Keratinocyte (primary cell): ENCODE measurements around the gene ZNF559. TPM values are rescaled to one million over a fixed set of nuclear protein-coding genes. Genes with fewer than 3 reads are reported as not detected.

Source experiments
- DNase-seq: peaks from one replicate; pipeline ENCODE4 v3.0.0-alpha.2; 2011; ENCODE audit warnings: low read depth, missing footprints, low spot score
- FAIRE-seq: peaks from 2 replicates; lab custom pipeline; 2011; peaks lifted over from hg19 to GRCh38; lab: Jason Lieb, UNC
- H2AFZ ChIP-seq: 2 replicates; pipeline ENCODE4 v1.6.0; 2012; ENCODE audit warnings: low read length, control low read depth, inconsistent platforms; ENCODE audit not compliant: control insufficient read depth
- H3K27ac ChIP-seq: 2 replicates; pipeline ENCODE4 v1.5.1; 2011; ENCODE audit warnings: low read length; ENCODE audit not compliant: control insufficient read depth, insufficient read depth
- H3K27me3 ChIP-seq: 3 replicates; pipeline ENCODE4 v1.6.0; 2011; ENCODE audit warnings: low read length; ENCODE audit not compliant: control insufficient read depth, insufficient read depth; ENCODE audit errors: extremely low read depth
- H3K36me3 ChIP-seq, 2 experiments: 2 replicates in 1 of 2; 3 replicates in 1 of 2; pipeline ENCODE4 v1.5.1; 2011; ENCODE audit warnings: low read length in 2 of 2, mild to moderate bottlenecking in 1 of 2; ENCODE audit not compliant: control insufficient read depth in 2 of 2, insufficient read depth in 2 of 2; ENCODE audit errors: extremely low read depth in 1 of 2
- H3K4me1 ChIP-seq: 3 replicates; pipeline ENCODE4 v1.5.1; 2011; ENCODE audit warnings: low read length; ENCODE audit not compliant: control insufficient read depth, insufficient read depth; ENCODE audit errors: extremely low read depth
- H3K4me2 ChIP-seq: 3 replicates; pipeline ENCODE4 v1.6.0; 2011; ENCODE audit warnings: low read depth, low read length; ENCODE audit not compliant: control insufficient read depth, insufficient read depth; ENCODE audit errors: extremely low read depth
- H3K4me3 ChIP-seq, 3 experiments: fragments of 200-600 bp in 1 of 3; sonication (generic) in 1 of 3; 2 replicates in 2 of 3; 3 replicates in 1 of 3; pipeline ENCODE4 v1.5.1; 2011 to 2016; ENCODE audit warnings: low read length in 3 of 3, mild to moderate bottlenecking in 3 of 3, control low read depth in 2 of 3, inconsistent platforms in 1 of 3, low read depth in 1 of 3, mixed read lengths in 1 of 3, mixed run types in 1 of 3, moderate library complexity in 1 of 3; ENCODE audit not compliant: control insufficient read depth in 2 of 3, insufficient read depth in 2 of 3; ENCODE audit errors: extremely low read depth in 1 of 3
- H3K79me2 ChIP-seq: 2 replicates; pipeline ENCODE4 v1.6.0; 2012; ENCODE audit warnings: low read length; ENCODE audit not compliant: control insufficient read depth, insufficient read depth
- H3K9ac ChIP-seq: 3 replicates; pipeline ENCODE4 v1.6.0; 2011; ENCODE audit warnings: low read length; ENCODE audit not compliant: control insufficient read depth, insufficient read depth; ENCODE audit errors: extremely low read depth
- H3K9me1 ChIP-seq: 3 replicates; pipeline ENCODE4 v1.6.0; 2011; ENCODE audit warnings: low read length; ENCODE audit not compliant: control insufficient read depth, insufficient read depth; ENCODE audit errors: extremely low read depth
- H3K9me3 ChIP-seq: 2 replicates; pipeline ENCODE4 v1.5.1; 2012; ENCODE audit warnings: low read depth, low read length; ENCODE audit not compliant: control insufficient read depth
- H4K20me1 ChIP-seq: 3 replicates; pipeline ENCODE4 v1.6.0; 2011; ENCODE audit warnings: low read length; ENCODE audit not compliant: control insufficient read depth, insufficient read depth; ENCODE audit errors: extremely low read depth
- EZH2 ChIP-seq: IDR thresholded peaks from one replicate; pipeline ENCODE4 v1.6.1; 2012; ENCODE audit warnings: inconsistent platforms, mild to moderate bottlenecking, low read length, moderate library complexity
- dilution Hi-C: fragments of 300-500 bp; cut with MboI; formaldehyde crosslinking; loops from one replicate; pipeline ENCODE4 v1.7.0; 2020; ENCODE audit warnings: low sequenced_read_pairs; ENCODE audit not compliant: extremely low pct_ligation_motif_present
- polyA plus RNA-seq, 5 experiments: library from polyadenylated mRNA; depleted of rRNA in 3 of 5; stranded (reverse) in 3 of 5; stranded (forward) in 1 of 5; unstranded in 1 of 5; fragments of >200 nt; gene quantifications; 1 replicate in 1 of 5; 2 replicates in 3 of 5; 3 replicates in 1 of 5; pipeline versions ENCODE4 v1.2.1 to v1.2.3, GENCODE V29; 2011 to 2012; ENCODE audit warnings: missing spikeins in 2 of 5, low read depth in 1 of 5, low replicate concordance in 1 of 5
- TF ChIP-seq, protein P1 (sequence below), 3 experiments: IDR thresholded peaks in 1 of 3; conservative IDR thresholded peaks in 1 of 3; optimal IDR thresholded peaks in 1 of 3; 2 replicates in 2 of 3; 3 replicates in 1 of 3; pipeline versions ENCODE3 to v1.5.1; 2011; ENCODE audit warnings: low read length in 3 of 3, mild to moderate bottlenecking in 3 of 3, moderate library complexity in 2 of 3, control low read depth in 1 of 3, inconsistent platforms in 1 of 3; ENCODE audit not compliant: insufficient read depth in 2 of 3; ENCODE audit errors: extremely low read depth in 1 of 3

The ZNF559 gene
- polyA plus RNA-seq, 1 donor (not counting 4 experiments of a cell fraction or from before 2014, with no cell fraction given), result 12.8 TPM

DNA sequence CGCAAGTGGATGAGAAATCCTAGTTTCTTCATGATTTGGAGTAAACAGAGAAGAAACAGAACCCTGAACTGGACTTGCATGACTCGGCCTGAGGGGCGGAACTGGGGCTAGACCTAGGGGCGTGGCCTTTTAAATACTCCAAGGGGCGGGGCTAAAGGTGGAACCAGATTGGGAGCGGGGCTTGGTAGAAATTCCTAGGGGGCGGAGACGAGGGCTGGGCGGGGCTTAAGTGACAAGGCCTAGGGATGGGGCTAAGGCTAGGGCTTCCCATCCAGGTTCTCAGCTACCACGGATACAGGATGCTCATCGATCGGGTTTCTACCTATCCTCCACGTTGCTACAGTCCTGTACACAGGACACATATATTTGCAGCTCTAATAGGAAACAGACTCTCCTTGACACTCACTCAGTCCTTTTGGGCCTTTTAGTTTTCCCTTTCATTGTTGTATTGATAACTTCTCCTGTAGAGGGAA, 14.0 kb upstream of the ZNF559 start:
- Histone ChIP-seq H3K9ac (peak overlapping the region; percentile 89), H4K20me1 (no peaks in the 10 kb centered on the region), H3K27ac (peak overlapping the region; percentile 82), H3K27me3 (no peaks in the 10 kb centered on the region), H3K4me1 (peaks cover 11% of the 10 kb centered on the region), H3K9me3 (no peaks in the 10 kb centered on the region), H2AFZ (peak overlapping the region; percentile 100), H3K4me2 (peak overlapping the region; percentile 70), H3K36me3 (peaks cover 0 to under 1% of the 10 kb centered on the region in 2 experiments), H3K4me3 (peak overlapping the region; percentile 58 to 95 (median 91)), H3K9me1 (no peaks in the 10 kb centered on the region), H3K79me2 (peaks cover 19% of the 10 kb centered on the region)
- dilution Hi-C loops, result no loop called here
- peak; percentile 87 for FAIRE-seq
- no peak for TF ChIP-seq EZH2
- TF ChIP-seq, protein P1, sequence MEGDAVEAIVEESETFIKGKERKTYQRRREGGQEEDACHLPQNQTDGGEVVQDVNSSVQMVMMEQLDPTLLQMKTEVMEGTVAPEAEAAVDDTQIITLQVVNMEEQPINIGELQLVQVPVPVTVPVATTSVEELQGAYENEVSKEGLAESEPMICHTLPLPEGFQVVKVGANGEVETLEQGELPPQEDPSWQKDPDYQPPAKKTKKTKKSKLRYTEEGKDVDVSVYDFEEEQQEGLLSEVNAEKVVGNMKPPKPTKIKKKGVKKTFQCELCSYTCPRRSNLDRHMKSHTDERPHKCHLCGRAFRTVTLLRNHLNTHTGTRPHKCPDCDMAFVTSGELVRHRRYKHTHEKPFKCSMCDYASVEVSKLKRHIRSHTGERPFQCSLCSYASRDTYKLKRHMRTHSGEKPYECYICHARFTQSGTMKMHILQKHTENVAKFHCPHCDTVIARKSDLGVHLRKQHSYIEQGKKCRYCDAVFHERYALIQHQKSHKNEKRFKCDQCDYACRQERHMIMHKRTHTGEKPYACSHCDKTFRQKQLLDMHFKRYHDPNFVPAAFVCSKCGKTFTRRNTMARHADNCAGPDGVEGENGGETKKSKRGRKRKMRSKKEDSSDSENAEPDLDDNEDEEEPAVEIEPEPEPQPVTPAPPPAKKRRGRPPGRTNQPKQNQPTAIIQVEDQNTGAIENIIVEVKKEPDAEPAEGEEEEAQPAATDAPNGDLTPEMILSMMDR (optimal IDR thresholded peaks at IDR 0.05 in 1 of 3, IDR thresholded peaks at IDR 0.05 in 1 of 3, conservative IDR thresholded peaks at IDR 0.05 in 1 of 3; ENCODE audit: extremely low read depth in 1 of 3, insufficient read depth in 2 of 3, low read length in 3 of 3), result no peak
- peak; percentile 70 for DNase-seq

DNA sequence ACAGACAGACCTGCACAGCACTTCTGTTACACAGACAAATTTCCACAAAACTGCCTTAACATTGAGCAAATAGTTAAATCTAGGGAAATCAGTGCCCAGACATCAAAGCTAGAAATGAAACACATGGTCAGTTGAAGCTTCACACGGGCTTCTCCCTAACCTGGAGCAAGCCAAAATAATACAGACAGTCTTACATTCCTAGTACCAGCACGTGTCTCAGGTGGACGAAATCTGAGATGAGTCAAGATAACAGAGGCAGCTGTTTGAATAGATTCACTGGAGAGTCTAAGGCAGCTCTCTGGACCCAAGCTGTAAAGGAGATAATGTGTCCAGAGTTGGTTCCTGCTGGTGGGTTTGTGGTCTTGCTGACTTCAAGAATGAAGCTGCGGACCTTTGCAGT, 10.2 kb upstream of the ZNF559 start:
- Histone ChIP-seq H3K4me3 (no peak overlapping the region), H3K36me3 (no peaks in the 10 kb centered on the region), H3K27me3 (no peaks in the 10 kb centered on the region), H3K4me2 (no peak overlapping the region), H3K4me1 (no peaks in the 10 kb centered on the region), H3K9me3 (no peaks in the 10 kb centered on the region), H2AFZ (no peak overlapping the region), H3K79me2 (peaks cover 2% of the 10 kb centered on the region), H4K20me1 (no peaks in the 10 kb centered on the region), H3K27ac (no peak overlapping the region), H3K9me1 (no peaks in the 10 kb centered on the region), H3K9ac (no peak overlapping the region)
- no peak for DNase-seq
- dilution Hi-C loops, result no loop called here
- FAIRE-seq, result no peak
- TF ChIP-seq, protein P1 (optimal IDR thresholded peaks at IDR 0.05 in 1 of 3, IDR thresholded peaks at IDR 0.05 in 1 of 3, conservative IDR thresholded peaks at IDR 0.05 in 1 of 3; ENCODE audit: extremely low read depth in 1 of 3, insufficient read depth in 2 of 3, low read length in 3 of 3), result no peak
- TF ChIP-seq EZH2, result no peak
